HepG2 (cell line): ENCODE measurements around the gene SP6. TPM values are rescaled to one million over a fixed set of nuclear protein-coding genes. Genes with fewer than 3 reads are reported as not detected.

Source experiments
- ATAC-seq: fragments of 200-7000 bp; cut with Tn5 transposase; 3 replicates; pipeline ENCODE4 v1.9.1; 2020; ENCODE audit warnings: mild to moderate bottlenecking, moderate library complexity
- BruUV-seq: library from RNA; stranded (reverse); fragments of 400-500 nt; replicated peaks from 2 replicates; lab custom pipeline; 2021; lab: Mats Ljungman, UMichigan
- CTCF ChIA-PET: fragments of 300-600 bp; formaldehyde crosslinking; extraction: SDS; loops from one replicate; lab custom pipeline; 2021; ENCODE audit warnings: low total read pairs, inconsistent platforms, low intra/inter-chr PET ratio; lab: Yijun Ruan, JAX
- POLR2A ChIA-PET: fragments of 350-600 bp; sonication (Branson Sonifier 250); formaldehyde crosslinking; loops from one replicate; lab custom pipeline; 2020; ENCODE audit warnings: antibody characterized with exemption, inconsistent platforms; lab: Yijun Ruan, JAX
- DNase-seq: peaks from one replicate; pipeline ENCODE4 v3.0.0-alpha.2; 2015; ENCODE audit warnings: low spot score
- FAIRE-seq: peaks from 3 replicates; lab custom pipeline; 2011; peaks lifted over from hg19 to GRCh38; lab: Jason Lieb, UNC
- H2AFZ ChIP-seq: one replicate; pipeline ENCODE4 v1.6.1; 2011; ENCODE audit warnings: low read length, inconsistent platforms
- H3K27ac ChIP-seq: fragments of 300-600 bp; 3 replicates; pipeline ENCODE4 v1.8.0; 2011; ENCODE audit warnings: mixed run types, mild to moderate bottlenecking, mixed read lengths, low read length, inconsistent platforms; ENCODE audit not compliant: insufficient read depth; ENCODE audit errors: extremely low read length
- H3K27me3 ChIP-seq, 2 experiments: fragments of 200-600 bp in 1 of 2; 2 replicates in 1 of 2; 3 replicates in 1 of 2; pipeline versions ENCODE4 v1.6.0 to v1.8.0; 2011; ENCODE audit warnings: low read length in 2 of 2, mild to moderate bottlenecking in 2 of 2, moderate library complexity in 2 of 2, inconsistent platforms in 1 of 2; ENCODE audit not compliant: insufficient read depth in 2 of 2, control insufficient read depth in 1 of 2
- H3K36me3 ChIP-seq, 2 experiments: fragments of 200-600 bp in 1 of 2; replicated peaks in 1 of 2; 2 replicates in 1 of 2; 3 replicates in 1 of 2; pipeline versions ENCODE4 v1.5.1 to v1.8.0; 2011; ENCODE audit warnings: low read length in 2 of 2, inconsistent platforms in 1 of 2; ENCODE audit not compliant: insufficient read depth in 2 of 2, control insufficient read depth in 1 of 2
- H3K4me1 ChIP-seq: 2 replicates; pipeline ENCODE4 v1.5.1; 2012; ENCODE audit warnings: low read length, inconsistent platforms; ENCODE audit not compliant: insufficient read depth
- H3K4me2 ChIP-seq: 2 replicates; pipeline ENCODE4 v1.6.0; 2011; ENCODE audit warnings: low read depth, low read length, inconsistent platforms
- H3K4me3 ChIP-seq, 3 experiments: fragments of 200-600 bp in 1 of 3; sonication (generic), shearing (Covaris generic) in 1 of 3; replicated peaks in 1 of 3; 2 replicates each; pipeline ENCODE4 v1.5.1; 2011 to 2016; ENCODE audit warnings: low read length in 3 of 3, inconsistent platforms in 2 of 3, low read depth in 2 of 3, mild to moderate bottlenecking in 2 of 3, control low read depth in 1 of 3, mixed read lengths in 1 of 3; ENCODE audit not compliant: insufficient read depth in 1 of 3
- H3K79me2 ChIP-seq: one replicate; pipeline ENCODE4 v1.6.1; 2011; ENCODE audit warnings: low read length, inconsistent platforms; ENCODE audit not compliant: insufficient read depth
- H3K9ac ChIP-seq: 2 replicates; pipeline ENCODE4 v1.6.0; 2011; ENCODE audit warnings: mild to moderate bottlenecking, low read depth, low read length, inconsistent platforms; ENCODE audit not compliant: insufficient read depth
- H3K9me3 ChIP-seq: 2 replicates; pipeline ENCODE4 v1.5.1; 2012; ENCODE audit warnings: mild to moderate bottlenecking, low read length
- H4K20me1 ChIP-seq: 2 replicates; pipeline ENCODE4 v1.6.0; 2011; ENCODE audit warnings: inconsistent platforms, mild to moderate bottlenecking, low read length, moderate library complexity; ENCODE audit not compliant: insufficient read depth
- CAMTA2 ChIP-seq: sonication (generic); formaldehyde crosslinking; IDR thresholded peaks from 2 replicates; pipeline ENCODE4 v1.4.0; 2020; ENCODE audit warnings: mild to moderate bottlenecking, missing genetic modification reagents, borderline replicate concordance
- DNMT3B ChIP-seq: conservative IDR thresholded peaks from 2 replicates; pipeline ENCODE4 v1.6.1; 2016; ENCODE audit warnings: missing biosample characterization, control low read depth
- ESRRA ChIP-seq: sonication (generic); formaldehyde crosslinking; IDR thresholded peaks from 2 replicates; pipeline ENCODE4 v1.5.1; 2020; ENCODE audit warnings: mild to moderate bottlenecking, low read depth, missing genetic modification reagents
- GABPA ChIP-seq, 2 experiments: IDR thresholded peaks; 2 replicates each; pipeline ENCODE4 v1.6.1; 2011 to 2016; ENCODE audit warnings: low read depth in 2 of 2, low read length in 1 of 2, missing biosample characterization in 1 of 2, missing genetic modification characterization in 1 of 2
- HHEX ChIP-seq: IDR thresholded peaks from 2 replicates; pipeline ENCODE4 v1.6.1; 2016; ENCODE audit warnings: control low read depth
- HMG20A ChIP-seq: IDR thresholded peaks from 2 replicates; pipeline ENCODE4 v1.6.1; 2016; ENCODE audit warnings: borderline replicate concordance
- JARID2 ChIP-seq: sonication (generic); formaldehyde crosslinking; IDR thresholded peaks from 2 replicates; pipeline ENCODE4 v1.8.1; 2023; ENCODE audit warnings: missing genetic modification reagents, inconsistent platforms; ENCODE audit not compliant: insufficient replicate concordance
- JUNB ChIP-seq: sonication (generic); formaldehyde crosslinking; IDR thresholded peaks from 2 replicates; pipeline ENCODE4 v1.8.0; 2022; ENCODE audit warnings: missing genetic modification reagents, mild to moderate bottlenecking, borderline replicate concordance
- REXO4 ChIP-seq: sonication (generic); formaldehyde crosslinking; IDR thresholded peaks from 2 replicates; pipeline ENCODE4 v1.8.0; 2022; ENCODE audit warnings: missing genetic modification reagents, mild to moderate bottlenecking, borderline replicate concordance
- RFXAP ChIP-seq: sonication (generic); formaldehyde crosslinking; IDR thresholded peaks from 2 replicates; pipeline ENCODE4 v1.4.0; 2020; ENCODE audit warnings: missing genetic modification reagents, borderline replicate concordance
- SP4 ChIP-seq: sonication (generic); formaldehyde crosslinking; IDR thresholded peaks from 2 replicates; pipeline ENCODE4 v1.8.1; 2023; ENCODE audit warnings: mild to moderate bottlenecking, missing genetic modification reagents
- ZNF160 ChIP-seq: sonication (generic); formaldehyde crosslinking; IDR thresholded peaks from 2 replicates; pipeline ENCODE4 v1.8.0; 2022; ENCODE audit warnings: mild to moderate bottlenecking, inconsistent platforms, missing genetic modification reagents
- ZNF205 ChIP-seq: IDR thresholded peaks from 2 replicates; pipeline ENCODE4 v1.6.1; 2018; ENCODE audit warnings: missing biosample characterization, missing genetic modification reagents
- ZNF235 ChIP-seq: sonication (generic); formaldehyde crosslinking; IDR thresholded peaks from 2 replicates; pipeline ENCODE4 v1.8.1; 2023; ENCODE audit warnings: mild to moderate bottlenecking, missing genetic modification reagents, borderline replicate concordance
- ZNF263 ChIP-seq: sonication (generic); formaldehyde crosslinking; IDR thresholded peaks from 2 replicates; pipeline ENCODE4 v1.4.0; 2020; ENCODE audit warnings: missing genetic modification reagents
- ZNF383 ChIP-seq: sonication (generic); formaldehyde crosslinking; IDR thresholded peaks from 2 replicates; pipeline ENCODE4 v1.4.0; 2020; ENCODE audit warnings: missing genetic modification reagents, mild to moderate bottlenecking, borderline replicate concordance
- ZNF414 ChIP-seq: sonication (generic); formaldehyde crosslinking; IDR thresholded peaks from 2 replicates; pipeline ENCODE4 v1.5.0; 2020; ENCODE audit warnings: missing genetic modification reagents
- ZNF598 ChIP-seq: sonication (generic); formaldehyde crosslinking; IDR thresholded peaks from 2 replicates; pipeline ENCODE4 v1.5.1; 2020; ENCODE audit warnings: mild to moderate bottlenecking, missing genetic modification reagents, borderline replicate concordance
- ZNF772 ChIP-seq: sonication (generic); formaldehyde crosslinking; IDR thresholded peaks from 2 replicates; pipeline ENCODE4 v1.5.0; 2020; ENCODE audit warnings: mild to moderate bottlenecking, missing genetic modification reagents
- WGBS: methylation state at CpG from one replicate; pipeline ENCODE4 v1.1.6; 2017; ENCODE audit warnings: low lambda C conversion rate; 5-methylcytosine and 5-hydroxymethylcytosine counted together
- in situ Hi-C: cut with HindIII; loops from 2 replicates; pipeline ENCODE4 v1.10.0; 2017; ENCODE audit warnings: low pct_unique_long_range_greater_than_20kb; ENCODE audit not compliant: extremely low pct_ligation_motif_present
- intact Hi-C: fragments of 100-400 bp; cut with micrococcal nuclease; formaldehyde crosslinking; loops from one replicate; pipeline ENCODE4 v1.10.0; 2022; ENCODE audit not compliant: unreplicated experiment
- polyA plus RNA-seq, 8 experiments: library from polyadenylated mRNA; depleted of rRNA in 3 of 8; stranded (reverse) in 7 of 8; unstranded in 1 of 8; fragments of >200 nt; fragmentation: Illumina TruSeq in 4 of 8; extraction: Trizol in 4 of 8; gene quantifications; 2 replicates each; pipeline versions ENCODE4 v1.2.1 to v1.2.3, GENCODE V29; 2011 to 2016; ENCODE audit warnings: low read depth in 4 of 8, missing spikeins in 1 of 8, mixed read lengths in 1 of 8; ENCODE audit not compliant: insufficient read depth in 1 of 8
- total RNA-seq, 5 experiments: library from RNA; depleted of rRNA; stranded (reverse); fragments of >200 nt; fragmentation: Illumina TruSeq; extraction: Trizol; gene quantifications; 2 replicates each; pipeline ENCODE4 v1.2.3, GENCODE V29; 2016; ENCODE audit warnings: low read depth in 1 of 5
- TF ChIP-seq, protein P1 (sequence below): sonication (generic); formaldehyde crosslinking; IDR thresholded peaks from 2 replicates; pipeline ENCODE4 v1.8.0; 2022; ENCODE audit warnings: missing genetic modification reagents, low read depth, mild to moderate bottlenecking, borderline replicate concordance
- TF ChIP-seq, protein P2 (sequence below): sonication (generic); formaldehyde crosslinking; IDR thresholded peaks from 2 replicates; pipeline ENCODE4 v1.5.0; 2020; ENCODE audit warnings: missing genetic modification reagents, mild to moderate bottlenecking, borderline replicate concordance

The SP6 gene
- total and polyA plus RNA-seq, 2 of the 13 experiments (the other 11 are each of a cell fraction or from before 2014, with no cell fraction given), result 0.07 TPM

DNA sequence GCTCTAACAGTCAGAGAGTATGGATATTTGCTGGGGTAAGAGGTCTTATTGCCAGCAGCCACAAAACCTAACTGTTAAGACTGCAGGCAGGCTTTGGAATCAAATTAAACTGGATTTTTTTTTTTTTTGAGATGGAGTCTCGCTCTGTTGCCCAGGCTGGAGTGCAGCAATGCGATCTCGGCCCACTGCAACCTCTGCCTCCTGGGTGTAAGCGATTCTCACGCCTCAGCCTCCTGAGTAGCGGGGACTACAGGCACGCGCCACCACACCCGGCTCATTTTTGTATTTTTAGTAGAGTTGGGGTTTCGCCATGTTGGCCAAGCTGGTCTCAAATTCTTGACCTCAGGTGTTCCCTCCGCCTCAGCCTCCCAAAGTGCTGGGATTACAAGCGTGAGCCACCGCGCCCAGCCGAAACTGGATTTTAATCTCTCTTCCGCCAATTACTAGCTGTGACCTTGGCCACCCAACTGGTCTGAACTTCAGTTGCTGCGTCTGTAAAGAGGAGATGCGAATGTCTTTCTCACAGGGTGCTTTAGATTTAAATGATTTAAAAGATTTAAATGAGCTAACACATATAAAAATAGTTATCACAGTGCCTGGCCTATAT is 20.5 kb downstream of the SP6 start:
- CTCF ChIA-PET, result no interaction called here
- intact Hi-C loops, result no loop called here
- TF ChIP-seq JUNB (0 out of 2 replicates have a peak, but pooled peaks have one; percentile 12), ZNF598 (CRISPR knock-in tag) (no peak), ZNF383 (CRISPR knock-in tag) (0 out of 2 replicates have a peak, but pooled peaks have one; percentile 2), SP4 (CRISPR knock-in tag) (no peak), REXO4 (CRISPR knock-in tag) (no peak), ZNF235 (CRISPR knock-in tag) (no peak), CAMTA2 (CRISPR knock-in tag) (no peak), JARID2 (no peak), ESRRA (CRISPR knock-in tag) (0 out of 2 replicates have a peak, but pooled peaks have one; percentile 2), HMG20A (CRISPR knock-in tag) (no peak), ZNF414 (CRISPR knock-in tag) (0 out of 2 replicates have a peak, but pooled peaks have one; percentile 18), DNMT3B (CRISPR knock-in tag) (no peak), ZNF772 (CRISPR knock-in tag) (peak; percentile 5; the same call in 1 of the 2 replicates), ZNF160 (CRISPR knock-in tag) (no peak), GABPA (IDR thresholded peaks at IDR 0.05; ENCODE audit: low read depth, low read length) (no peak), GABPA (CRISPR knock-in tag; IDR thresholded peaks at IDR 0.05; ENCODE audit: low read depth) (no peak), HHEX (CRISPR knock-in tag) (no peak), RFXAP (CRISPR knock-in tag) (0 out of 2 replicates have a peak, but pooled peaks have one; percentile 14), ZNF205 (CRISPR knock-in tag) (no peak), ZNF263 (CRISPR knock-in tag) (0 out of 2 replicates have a peak, but pooled peaks have one; percentile 20)
- TF ChIP-seq, protein P1, sequence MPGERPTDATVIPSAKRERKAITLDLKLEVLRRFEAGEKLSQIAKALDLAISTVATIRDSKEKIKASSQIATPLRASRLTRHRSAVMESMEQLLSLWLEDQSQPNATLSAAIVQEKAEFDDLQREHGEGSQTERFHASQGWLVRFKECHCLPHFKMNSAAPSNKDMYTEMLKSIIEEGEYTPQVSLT (CRISPR knock-in tag), result no peak
- TF ChIP-seq, protein P2, sequence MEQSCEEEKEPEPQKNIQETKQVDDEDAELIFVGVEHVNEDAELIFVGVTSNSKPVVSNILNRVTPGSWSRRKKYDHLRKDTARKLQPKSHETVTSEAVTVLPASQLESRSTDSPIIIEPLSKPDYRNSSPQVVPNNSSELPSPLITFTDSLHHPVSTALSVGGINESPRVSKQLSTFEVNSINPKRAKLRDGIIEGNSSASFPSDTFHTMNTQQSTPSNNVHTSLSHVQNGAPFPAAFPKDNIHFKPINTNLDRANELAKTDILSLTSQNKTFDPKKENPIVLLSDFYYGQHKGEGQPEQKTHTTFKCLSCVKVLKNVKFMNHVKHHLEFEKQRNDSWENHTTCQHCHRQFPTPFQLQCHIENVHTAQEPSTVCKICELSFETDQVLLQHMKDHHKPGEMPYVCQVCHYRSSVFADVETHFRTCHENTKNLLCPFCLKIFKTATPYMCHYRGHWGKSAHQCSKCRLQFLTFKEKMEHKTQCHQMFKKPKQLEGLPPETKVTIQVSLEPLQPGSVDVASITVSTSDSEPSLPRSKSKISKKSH (CRISPR knock-in tag), result no peak

More for the DNA sequence above, 20.5 kb downstream of the SP6 start:
- WGBS, result 44% methylated on average over 18 of the region's 18 CpGs
- peak overlapping the region; percentile 81 to 97 (median 82) for H3K4me3 ChIP-seq
- no TSS peak for BruUV-seq
- H3K27ac ChIP-seq, result peak overlapping the region; percentile 69
- peaks cover 0 to 5% of the 10 kb centered on the region in 2 experiments; a peak in 1 of 5 replicates for H3K27me3 ChIP-seq
- POLR2A ChIA-PET, result interaction anchor here (1.1 to 1.8 kb wide), 8 partner anchors 8 to 218 kb away, joined by 3 to 58 read pairs (median 22); partner anchors contain the start of genes CDK5RAP3, NFE2L1, OSBPL7 and PNPO
- ATAC-seq (no peak), DNase-seq (no peak), FAIRE-seq (no peak)
- peak overlapping the region; percentile 99 for H3K4me2 ChIP-seq
- no peaks in the 10 kb centered on the region for H3K9me3 ChIP-seq
- H2AFZ ChIP-seq, result no peak overlapping the region
- peaks cover 18 to 27% of the 10 kb centered on the region in 2 experiments for H3K36me3 ChIP-seq
- H4K20me1 ChIP-seq, result no peaks in the 10 kb centered on the region
- H3K4me1 ChIP-seq, result peaks cover 23% of the 10 kb centered on the region
- peak overlapping the region; percentile 86 for H3K9ac ChIP-seq
- in situ Hi-C loops, result no loop called here
- peaks cover 20% of the 10 kb centered on the region for H3K79me2 ChIP-seq
